ENCODE data around the gene ITPR3.

The ITPR3 gene

DNA sequence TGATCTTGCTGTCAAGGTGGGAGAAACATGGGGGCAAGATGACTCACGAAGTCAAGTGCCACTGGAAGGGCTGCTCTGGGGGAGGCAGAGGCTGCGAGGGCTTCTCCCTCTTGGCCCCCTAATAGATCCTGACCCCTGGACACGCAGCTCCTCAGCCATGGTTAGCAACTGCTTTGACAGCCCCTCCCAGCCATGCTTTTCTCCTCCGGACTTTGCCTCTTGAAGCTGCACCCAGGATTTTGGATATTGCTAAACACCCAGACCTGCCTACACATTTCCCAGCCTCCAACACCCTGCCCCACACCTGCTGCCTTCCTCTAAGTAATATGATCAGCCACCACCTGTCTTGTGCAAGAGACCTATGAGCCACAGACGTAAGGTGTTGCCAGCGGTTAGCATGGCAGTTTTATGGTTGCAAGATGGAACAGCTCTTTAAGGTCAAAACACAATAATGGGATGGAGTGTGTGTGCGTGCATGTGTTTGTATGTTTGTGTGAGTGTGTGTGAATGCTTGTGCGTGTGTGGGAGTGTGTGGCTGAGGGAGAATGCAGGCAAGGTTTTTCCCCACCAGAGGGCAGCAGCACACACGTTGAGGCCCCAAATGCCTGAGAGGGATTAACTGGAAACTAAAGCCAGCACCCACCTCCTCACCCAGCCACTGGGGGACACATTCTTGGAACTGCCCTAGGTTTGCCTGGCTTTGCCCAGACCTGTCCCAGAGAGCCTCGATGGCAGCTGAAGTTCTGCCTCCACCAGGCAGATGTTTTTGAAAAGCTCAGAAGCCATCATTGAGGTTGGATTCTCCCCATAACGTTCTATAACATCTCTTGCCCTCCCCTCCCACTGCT is 123.1 kb downstream of the ITPR3 start:
- DNase-seq: peak; percentile 99

DNA sequence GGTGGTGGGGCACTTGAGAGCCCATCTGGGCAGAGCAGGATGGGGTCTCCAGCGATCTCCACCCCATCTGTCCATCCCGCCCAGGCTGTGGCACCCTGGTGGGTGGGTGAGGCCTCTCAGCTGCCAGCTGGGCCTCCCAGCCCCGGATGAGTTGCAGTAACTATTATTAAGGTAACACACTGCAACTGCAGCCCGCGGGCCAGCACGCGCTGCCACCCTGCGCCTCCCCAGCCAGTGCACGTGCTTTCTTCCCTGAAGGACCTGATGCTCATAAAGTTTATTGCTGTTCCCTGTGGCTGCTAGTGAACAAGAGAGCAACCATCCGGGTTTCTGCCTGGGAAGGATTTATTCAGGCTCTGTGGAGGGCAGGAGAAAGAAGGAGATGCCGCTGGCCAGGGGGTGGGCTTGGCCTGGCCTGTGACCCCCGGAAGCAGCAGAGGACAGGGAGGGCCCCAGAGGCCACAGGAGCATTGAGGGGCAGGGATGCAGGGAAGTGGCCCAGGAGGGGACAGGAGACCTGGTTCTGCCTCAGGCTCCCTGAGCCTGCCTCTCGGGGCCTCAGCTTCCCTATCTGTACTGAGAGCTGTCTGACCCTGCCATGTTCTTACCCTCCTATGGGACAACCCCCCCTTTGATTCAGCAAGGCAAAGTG is 123.9 kb downstream of the ITPR3 start:
- peak; percentile 96 for DNase-seq

DNA sequence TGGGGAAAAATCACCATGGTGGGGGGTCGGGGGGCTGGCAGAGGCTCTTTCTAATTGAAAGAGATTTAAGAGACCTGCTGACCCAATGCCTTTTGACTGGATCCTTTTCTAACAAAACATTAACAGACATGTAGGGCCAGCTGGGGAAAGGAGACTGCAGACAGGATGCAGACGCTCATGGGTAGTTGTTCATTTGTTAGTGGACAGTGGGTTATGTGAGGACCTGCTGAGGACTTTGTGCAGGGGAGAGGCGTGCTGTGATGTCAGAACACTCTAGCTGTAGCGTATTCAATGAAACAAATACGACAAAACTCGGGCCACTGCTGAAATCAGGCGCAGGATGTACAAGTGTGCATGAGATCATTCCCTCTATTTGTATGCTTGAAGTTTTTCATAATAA is 124.4 kb downstream of the ITPR3 start:
- peak; percentile 19 for DNase-seq

Data from NCI-H2171 treated with DMSO at 0.1 percent for 48 hours (cell line).